Neural cell (in vitro differentiated cells): ENCODE measurements around the gene WTIP. TPM values are rescaled to one million over a fixed set of nuclear protein-coding genes. Genes with fewer than 3 reads are reported as not detected.

Experiments used
- H2AFZ ChIP-seq: fragments of 200-600, 300-800 bp; sonication (generic), shearing (Covaris generic); 2 replicates; pipeline ENCODE4 v1.6.0; 2014; ENCODE audit warnings: low read depth, mild to moderate bottlenecking, antibody characterized with exemption, low read length, moderate library complexity
- H3F3A ChIP-seq: fragments of 200-600 bp; shearing (Covaris generic); 2 replicates; pipeline ENCODE4 v1.6.1; 2016; ENCODE audit warnings: mild to moderate bottlenecking, moderate library complexity, mixed read lengths, antibody characterized with exemption, low read length; ENCODE audit not compliant: insufficient read depth, poor library complexity, severe bottlenecking
- H3K27ac ChIP-seq: fragments of 200-600, 300-800 bp; sonication (generic), shearing (Covaris generic); 2 replicates; pipeline ENCODE4 v1.5.1; 2014; ENCODE audit warnings: mild to moderate bottlenecking, low read length, moderate library complexity
- H3K27me3 ChIP-seq: fragments of 300-800, 200-600 bp; sonication (generic), shearing (Covaris generic); 2 replicates; pipeline ENCODE4 v1.6.0; 2014; ENCODE audit warnings: mild to moderate bottlenecking, low read depth, low read length, moderate library complexity; ENCODE audit not compliant: insufficient read depth
- H3K36me3 ChIP-seq: fragments of 300-800, 200-600 bp; sonication (generic), shearing (Covaris generic); 2 replicates; pipeline ENCODE4 v1.5.1; 2014; ENCODE audit warnings: mild to moderate bottlenecking, antibody characterized with exemption, low read length, moderate library complexity; ENCODE audit not compliant: insufficient read depth
- H3K4me2 ChIP-seq: fragments of 300-800, 200-600 bp; sonication (generic), shearing (Covaris generic); 2 replicates; pipeline ENCODE4 v1.6.0; 2014; ENCODE audit warnings: mild to moderate bottlenecking, low read length
- H3K4me3 ChIP-seq: fragments of 300-800, 200-600 bp; sonication (generic), shearing (Covaris generic); 2 replicates; pipeline ENCODE4 v1.5.1; 2014; ENCODE audit warnings: mild to moderate bottlenecking, low read length, moderate library complexity
- H3K79me2 ChIP-seq: fragments of 200-600 bp; shearing (Covaris generic); replicated peaks from 2 replicates; pipeline ENCODE4 v1.6.0; 2014; ENCODE audit warnings: mild to moderate bottlenecking, low read length, moderate library complexity; ENCODE audit not compliant: insufficient read depth
- H3K9ac ChIP-seq: fragments of 300-800, 200-600 bp; sonication (generic), shearing (Covaris generic); 2 replicates; pipeline ENCODE4 v1.6.1; 2016; ENCODE audit warnings: mild to moderate bottlenecking, low read length, mixed read lengths
- H3K9me2 ChIP-seq: fragments of 200-600 bp; shearing (Covaris generic); 2 replicates; pipeline ENCODE4 v1.6.1; 2016; ENCODE audit warnings: mild to moderate bottlenecking, low read length, mixed read lengths; ENCODE audit not compliant: insufficient read depth
- H3K9me3 ChIP-seq: fragments of 200-600, 300-800 bp; sonication (generic), shearing (Covaris generic); 2 replicates; pipeline ENCODE4 v1.6.1; 2016; ENCODE audit warnings: mild to moderate bottlenecking, mixed run types, low read length, moderate library complexity, mixed read lengths
- H4K20me1 ChIP-seq: fragments of 200-600 bp; shearing (Covaris generic); 2 replicates; pipeline ENCODE4 v1.6.1; 2016; ENCODE audit warnings: mild to moderate bottlenecking, mixed run types; ENCODE audit not compliant: insufficient read depth
- CTCF ChIP-seq: fragments of 450-650 bp; IDR thresholded peaks from 2 replicates; pipeline ENCODE4 v1.5.1; 2014; ENCODE audit warnings: antibody characterized with exemption, mild to moderate bottlenecking, moderate library complexity; ENCODE audit not compliant: poor library complexity, severe bottlenecking
- EP300 ChIP-seq: fragments of 450-650 bp; conservative IDR thresholded peaks from 2 replicates; pipeline ENCODE4 v1.6.1; 2014; ENCODE audit warnings: antibody characterized with exemption, mild to moderate bottlenecking, moderate library complexity; ENCODE audit not compliant: poor library complexity, severe bottlenecking
- EZH2 ChIP-seq: fragments of 200-600, 300-800 bp; shearing (Covaris generic), sonication (generic); IDR thresholded peaks from 2 replicates; pipeline ENCODE4 v1.6.1; 2014; ENCODE audit warnings: antibody characterized with exemption, low read length, borderline replicate concordance, mild to moderate bottlenecking; ENCODE audit not compliant: insufficient read depth, poor library complexity, severe bottlenecking
- MXI1 ChIP-seq: fragments of 450-650 bp; conservative IDR thresholded peaks from 2 replicates; pipeline ENCODE4 v1.6.1; 2014; ENCODE audit warnings: antibody characterized with exemption, mild to moderate bottlenecking; ENCODE audit not compliant: poor library complexity, severe bottlenecking
- POLR2AphosphoS5 ChIP-seq: IDR thresholded peaks from 2 replicates; pipeline ENCODE4 v1.6.1; 2012
- RAD21 ChIP-seq: fragments of 450-650 bp; conservative IDR thresholded peaks from 2 replicates; pipeline ENCODE4 v1.6.1; 2014; ENCODE audit warnings: antibody characterized with exemption, mild to moderate bottlenecking, moderate library complexity
- REST ChIP-seq: IDR thresholded peaks from 2 replicates; pipeline ENCODE4 v1.6.1; 2012; ENCODE audit warnings: borderline replicate concordance
- SMC3 ChIP-seq: fragments of 450-650 bp; conservative IDR thresholded peaks from 2 replicates; pipeline ENCODE4 v1.6.1; 2014; ENCODE audit warnings: antibody characterized with exemption, mild to moderate bottlenecking, moderate library complexity; ENCODE audit not compliant: poor library complexity
- TAF1 ChIP-seq: IDR thresholded peaks from 2 replicates; pipeline ENCODE4 v1.6.1; 2012; ENCODE audit warnings: low read depth
- polyA plus RNA-seq: library from polyadenylated mRNA; depleted of rRNA; stranded (reverse); fragments of >200 nt; gene quantifications from 2 replicates; pipeline ENCODE4 v1.2.3, GENCODE V29; 2014

Gene WTIP
- polyA plus RNA-seq, 1 donor from 2014 or later, result 9.8 TPM

GRCh38 chr19:34506026-34506370, 24.4 kb downstream of the WTIP start:
- Histone ChIP-seq H3K4me3 (no peak overlapping the region), H4K20me1 (no peaks in the 10 kb centered on the region), H3K27ac (no peak overlapping the region), H3K4me2 (no peak overlapping the region), H3K79me2 (no peaks in the 10 kb centered on the region), H2AFZ (no peak overlapping the region), H3K27me3 (no peaks in the 10 kb centered on the region), H3F3A (no peaks in the 10 kb centered on the region), H3K9ac (no peak overlapping the region), H3K9me3 (no peaks in the 10 kb centered on the region), H3K36me3 (no peaks in the 10 kb centered on the region), H3K9me2 (no peaks in the 10 kb centered on the region)
- TF ChIP-seq EZH2 (no peak), REST (no peak), MXI1 (no peak), TAF1 (no peak), SMC3 (no peak), RAD21 (no peak), EP300 (no peak), POLR2AphosphoS5 (no peak), CTCF (no peak)

GRCh38 chr19:34507414-34508067, 26.0 kb downstream of the WTIP start:
- Histone ChIP-seq H3K9ac (no peak overlapping the region), H3K4me3 (no peak overlapping the region), H3K79me2 (no peaks in the 10 kb centered on the region), H3K36me3 (no peaks in the 10 kb centered on the region), H3K9me3 (no peaks in the 10 kb centered on the region), H3K4me2 (no peak overlapping the region), H4K20me1 (no peaks in the 10 kb centered on the region), H3K27ac (no peak overlapping the region), H3K9me2 (no peaks in the 10 kb centered on the region), H2AFZ (no peak overlapping the region), H3K27me3 (no peaks in the 10 kb centered on the region), H3F3A (no peaks in the 10 kb centered on the region)
- TF ChIP-seq REST, result no peak
- TF ChIP-seq POLR2AphosphoS5, result no peak
- TF ChIP-seq RAD21, result no peak
- no peak for TF ChIP-seq EP300
- no peak for TF ChIP-seq MXI1
